ENCODE results near the gene PLAC8L1. TPM values are rescaled to one million over a fixed set of nuclear protein-coding genes. Genes with fewer than 3 reads are reported as not detected.
"Not testable (repeated sequence)": the region's sequence is repeated elsewhere in the genome, so short reads cannot be mapped to it uniquely, and the experiment has no call there.

Gene PLAC8L1
- total RNA-seq, 2 experiments from 2014 or later: 0.28 to 2.1 TPM

- Histone ChIP-seq H3K4me2 (ENCODE audit: low read length) (peak overlapping the region; percentile 48; the same call in 1 of the 2 replicates), H3K36me3 (ENCODE audit: insufficient read depth, low read length) (peaks cover 58% of the 10 kb centered on the region), H4K20me1 (ENCODE audit: insufficient read depth, low read length) (no peaks in the 10 kb centered on the region), H3K27ac (ENCODE audit: low read depth, low read length, poor library complexity, severe bottlenecking) (peak overlapping the region; percentile 41), H3K4me3 (ENCODE audit: low read depth, low read length, poor library complexity, severe bottlenecking) (no peak overlapping the region), H2AFZ (ENCODE audit: low read length) (no peak overlapping the region), H3K9me3 (ENCODE audit: low read length) (no peaks in the 10 kb centered on the region), H3K79me2 (ENCODE audit: insufficient read depth, low read depth, low read length) (no peaks in the 10 kb centered on the region), H3K9me2 (ENCODE audit: insufficient read depth, low read length) (no peaks in the 10 kb centered on the region), H3K4me1 (ENCODE audit: insufficient read depth, low read length, poor library complexity, severe bottlenecking) (peaks cover 29% of the 10 kb centered on the region)
- TF ChIP-seq CTCF (conservative IDR thresholded peaks at IDR 0.05; ENCODE audit: low read length) (no peak), EZH2phosphoT487 (IDR thresholded peaks at IDR 0.05; ENCODE audit: borderline replicate concordance, low read depth, low read length) (no peak)
- BruUV-seq (replicated peaks): no TSS peak
- ChIA-PET CTCF (ENCODE audit: unreplicated experiment) (no interaction called here), POLR2A (interaction anchor here (0.6 to 1.6 kb wide), 5 partner anchors 17 to 351 kb away, joined by 3 to 5 read pairs (median 4); no protein-coding TSS in a partner anchor)
- intact Hi-C loops (cut with micrococcal nuclease; ENCODE audit: unreplicated experiment): no loop called here
- DNase-seq (ENCODE audit: low spot score): no peak
Measured at GRCh38 chr5:146112476-146112875, 7.1 kb upstream of the PLAC8L1 start.

- no peak overlapping the region for H2AFZ ChIP-seq (ENCODE audit: low read length)
- TF ChIP-seq EZH2phosphoT487 (IDR thresholded peaks at IDR 0.05; ENCODE audit: borderline replicate concordance, low read depth, low read length) (no peak), CTCF (conservative IDR thresholded peaks at IDR 0.05; ENCODE audit: low read length) (no peak)
- ChIA-PET CTCF (ENCODE audit: unreplicated experiment) (interaction anchor here (0.6 kb wide), 1 partner anchor 8 kb away, joined by 3 read pairs; no protein-coding TSS in a partner anchor), POLR2A (interaction anchor here (0.8 kb wide), 1 partner anchor 1262 kb away, joined by 3 read pairs; no protein-coding TSS in a partner anchor)
- H3K79me2 ChIP-seq (ENCODE audit: insufficient read depth, low read depth, low read length): no peaks in the 10 kb centered on the region
- no peaks in the 10 kb centered on the region for H3K9me2 ChIP-seq (ENCODE audit: insufficient read depth, low read length)
- peaks cover 38% of the 10 kb centered on the region for H3K4me1 ChIP-seq (ENCODE audit: insufficient read depth, low read length, poor library complexity, severe bottlenecking)
- intact Hi-C loops (cut with micrococcal nuclease; ENCODE audit: unreplicated experiment): no loop called here
- H4K20me1 ChIP-seq (ENCODE audit: insufficient read depth, low read length): no peaks in the 10 kb centered on the region
- no TSS peak for BruUV-seq (replicated peaks)
- DNase-seq (ENCODE audit: low spot score): peak; percentile 50
- H3K4me2 ChIP-seq (ENCODE audit: low read length): peak overlapping the region; percentile 48; the same call in 1 of the 2 replicates
- H3K4me3 ChIP-seq (ENCODE audit: low read depth, low read length, poor library complexity, severe bottlenecking): no peak overlapping the region
- H3K27ac ChIP-seq (ENCODE audit: low read depth, low read length, poor library complexity, severe bottlenecking): peak overlapping the region; percentile 41
- peaks cover 48% of the 10 kb centered on the region for H3K36me3 ChIP-seq (ENCODE audit: insufficient read depth, low read length)
- H3K9me3 ChIP-seq (ENCODE audit: low read length): no peaks in the 10 kb centered on the region
Measured at GRCh38 chr5:146111409-146111808, 6.0 kb upstream of the PLAC8L1 start.

- ChIA-PET CTCF (ENCODE audit: unreplicated experiment) (no interaction called here), POLR2A (interaction anchor here (0.6 to 2.9 kb wide), 7 partner anchors 11 to 339 kb away, joined by 3 to 15 read pairs (median 3); no protein-coding TSS in a partner anchor)
- Histone ChIP-seq H3K9me2 (ENCODE audit: insufficient read depth, low read length) (no peaks in the 10 kb centered on the region), H3K36me3 (ENCODE audit: insufficient read depth, low read length) (peaks cover 35% of the 10 kb centered on the region), H4K20me1 (ENCODE audit: insufficient read depth, low read length) (no peaks in the 10 kb centered on the region), H3K4me1 (ENCODE audit: insufficient read depth, low read length, poor library complexity, severe bottlenecking) (peaks cover 44% of the 10 kb centered on the region), H2AFZ (ENCODE audit: low read length) (no peak overlapping the region), H3K27ac (ENCODE audit: low read depth, low read length, poor library complexity, severe bottlenecking) (no peak overlapping the region), H3K79me2 (ENCODE audit: insufficient read depth, low read depth, low read length) (no peaks in the 10 kb centered on the region), H3K9me3 (ENCODE audit: low read length) (no peaks in the 10 kb centered on the region), H3K4me2 (ENCODE audit: low read length) (no peak overlapping the region), H3K4me3 (ENCODE audit: low read depth, low read length, poor library complexity, severe bottlenecking) (no peak overlapping the region)
- BruUV-seq (replicated peaks): no TSS peak
- no peak for DNase-seq (ENCODE audit: low spot score)
- no peak for TF ChIP-seq CTCF (conservative IDR thresholded peaks at IDR 0.05; ENCODE audit: low read length)
- TF ChIP-seq EZH2phosphoT487 (IDR thresholded peaks at IDR 0.05; ENCODE audit: borderline replicate concordance, low read depth, low read length): no peak
- intact Hi-C loops (cut with micrococcal nuclease; ENCODE audit: unreplicated experiment): no loop called here
Measured at GRCh38 chr5:146109379-146109778, 4.0 kb upstream of the PLAC8L1 start.

GRCh38 chr5:146108870-146109269 is 3.5 kb upstream of the PLAC8L1 start:
- H3K9me2 ChIP-seq (ENCODE audit: insufficient read depth, low read length); H3K9me3 ChIP-seq (ENCODE audit: low read length); BruUV-seq (replicated peaks); intact Hi-C loops (cut with micrococcal nuclease; ENCODE audit: unreplicated experiment); H3K4me2 ChIP-seq (ENCODE audit: low read length); H2AFZ ChIP-seq (ENCODE audit: low read length); CTCF ChIA-PET (ENCODE audit: unreplicated experiment); H4K20me1 ChIP-seq (ENCODE audit: insufficient read depth, low read length); H3K79me2 ChIP-seq (ENCODE audit: insufficient read depth, low read depth, low read length); DNase-seq (ENCODE audit: low spot score); H3K4me3 ChIP-seq (ENCODE audit: low read depth, low read length, poor library complexity, severe bottlenecking); H3K27ac ChIP-seq (ENCODE audit: low read depth, low read length, poor library complexity, severe bottlenecking): not testable (repeated sequence)
- H3K4me1 ChIP-seq (ENCODE audit: insufficient read depth, low read length, poor library complexity, severe bottlenecking): peaks cover 44% of the 10 kb centered on the region
- POLR2A ChIA-PET: interaction anchor here (0.7 to 2.9 kb wide), 7 partner anchors 11 to 340 kb away, joined by 3 to 15 read pairs (median 3); no protein-coding TSS in a partner anchor
- peaks cover 33% of the 10 kb centered on the region for H3K36me3 ChIP-seq (ENCODE audit: insufficient read depth, low read length)
